ENCODE data around the gene MSH5. TPM values are rescaled to one million over a fixed set of nuclear protein-coding genes. Genes with fewer than 3 reads are reported as not detected.

Gene MSH5
- total RNA-seq, 1 donor from 2014 or later: 1.8 TPM

DNA sequence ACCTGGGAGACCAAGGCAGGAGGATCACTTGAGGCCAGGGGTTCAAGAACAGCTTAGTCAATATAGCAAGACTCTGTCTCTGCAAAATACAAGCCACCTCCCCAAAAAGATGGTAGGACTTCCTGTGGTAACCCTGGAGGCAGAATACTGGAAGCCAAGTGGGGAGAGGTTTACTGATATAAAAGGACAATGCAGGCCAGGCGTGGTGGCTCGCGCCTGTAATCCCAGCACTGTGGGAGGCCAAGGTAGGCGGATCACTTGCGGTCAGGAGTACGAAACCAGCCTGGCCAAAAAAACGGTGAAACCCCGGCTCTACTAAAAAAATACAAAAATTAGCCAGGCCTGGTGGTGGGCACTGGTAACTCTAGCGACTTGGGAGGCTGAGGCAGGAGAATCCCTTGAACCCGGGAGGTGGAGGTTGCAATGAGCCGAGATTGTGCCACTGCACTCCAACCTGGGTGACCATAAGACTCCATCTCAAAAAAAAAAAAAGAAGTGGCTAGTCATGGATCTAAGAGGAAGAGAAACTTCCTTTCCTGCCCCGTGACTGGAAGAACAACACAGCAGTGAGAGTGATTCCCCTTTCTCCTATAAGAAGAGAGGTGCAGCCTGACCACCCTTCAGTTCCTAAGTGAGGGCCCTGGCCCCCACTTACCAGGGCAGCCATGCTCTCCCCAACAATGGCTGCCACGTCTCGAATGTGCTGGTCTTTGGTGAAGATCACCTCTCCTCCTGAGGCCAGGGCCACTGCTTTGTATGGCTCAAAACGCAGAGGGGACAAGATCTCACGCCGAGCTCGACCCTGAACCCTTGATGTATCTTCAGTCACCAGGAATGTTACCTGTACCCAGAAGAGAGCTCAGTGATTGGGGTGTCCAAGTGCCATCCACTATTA lies 28.8 kb downstream of the MSH5 start:
- intact Hi-C loops (cut with DNase I): no loop called here
- peak; percentile 25 for ATAC-seq (ENCODE audit: poor library complexity)
- DNase-seq: no peak

GRCh38 chr6:31769684-31770371 lies 30.0 kb downstream of the MSH5 start:
- ATAC-seq (ENCODE audit: poor library complexity): peak; percentile 67
- peak; percentile 84 for DNase-seq
- intact Hi-C loops (cut with DNase I): loop anchor here (5.0 to 10.0 kb wide), 2 partner anchors 62 to 85 kb away; partner anchors contain the start of gene LY6G5C

DNA sequence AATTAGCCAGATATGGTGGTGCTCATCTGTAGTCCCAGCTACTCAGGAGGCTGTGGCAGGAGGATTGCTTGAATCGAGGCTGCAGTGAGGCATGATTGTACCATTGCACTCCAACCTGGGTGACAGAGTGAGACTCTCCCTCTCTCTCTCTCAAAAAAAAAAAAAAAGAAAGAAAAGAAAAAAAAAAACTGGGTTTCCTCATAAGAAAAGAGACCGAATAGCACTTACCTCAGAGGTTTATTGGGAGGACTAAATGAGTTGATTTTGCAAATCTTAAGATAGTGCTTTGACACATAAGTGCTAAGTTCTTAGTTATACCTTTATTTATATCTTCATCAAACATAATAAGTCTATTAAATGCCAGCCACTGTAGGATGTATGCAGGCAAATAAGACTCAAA lies 31.1 kb downstream of the MSH5 start:
- intact Hi-C loops (cut with DNase I): loop anchor here (5.0 to 10.0 kb wide), 2 partner anchors 61 to 86 kb away; partner anchors contain the start of gene LY6G5C
- DNase-seq (no peak), ATAC-seq (ENCODE audit: poor library complexity) (no peak)

DNA sequence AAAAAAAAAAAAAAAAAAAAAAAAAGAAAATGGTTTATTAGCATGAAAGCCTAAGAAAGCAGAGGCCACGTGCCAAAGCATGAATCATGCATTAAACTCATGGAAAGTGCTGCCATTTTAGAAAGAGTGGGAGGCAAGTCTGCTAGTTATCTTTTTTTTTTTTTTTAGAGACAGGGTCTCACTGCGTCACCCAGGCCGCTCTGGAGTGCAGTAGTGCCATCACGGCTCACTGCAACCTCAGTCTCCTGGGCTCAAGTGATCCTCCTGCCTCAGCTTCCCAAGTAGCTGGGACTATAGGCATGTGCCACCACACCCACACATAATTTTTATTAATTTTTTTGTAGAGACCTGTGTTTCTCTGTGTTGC lies 32.2 kb downstream of the MSH5 start:
- ATAC-seq (ENCODE audit: poor library complexity) (no peak), DNase-seq (no peak)
- intact Hi-C loops (cut with DNase I): loop anchor here (5.0 to 10.0 kb wide), 2 partner anchors 60 to 87 kb away; partner anchors contain the start of gene LY6G5C

DNA sequence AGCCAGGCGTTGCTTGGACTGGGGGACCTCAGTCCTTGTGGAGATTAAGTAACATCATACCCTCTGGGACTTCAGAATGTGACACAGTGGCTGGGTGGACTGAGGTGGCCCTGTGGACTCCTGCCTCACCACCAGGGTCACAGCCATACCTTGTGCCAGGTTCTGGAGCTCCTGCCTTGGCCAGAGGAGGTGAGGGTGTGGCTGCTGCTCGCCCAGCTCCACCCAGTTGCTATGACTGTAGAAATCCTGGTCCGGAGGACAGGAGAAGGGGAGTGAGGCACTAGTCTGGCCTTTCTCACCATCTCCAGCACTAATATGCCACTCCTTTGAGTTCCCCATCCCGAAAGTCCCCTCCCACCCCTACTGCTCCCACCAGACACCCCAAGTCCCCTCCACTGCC lies 35.4 kb downstream of the MSH5 start:
- DNase-seq (no peak), ATAC-seq (ENCODE audit: poor library complexity) (no peak)
- intact Hi-C loops (cut with DNase I): loop anchor here (10.0 kb wide), 1 partner anchor 90 kb away; the partner anchor contains the start of gene LY6G5C

- intact Hi-C loops (cut with DNase I): loop anchor here (10.0 kb wide), 1 partner anchor 91 kb away; the partner anchor contains the start of gene LY6G5C
- ATAC-seq (ENCODE audit: poor library complexity): no peak
- no peak for DNase-seq
Measured at GRCh38 chr6:31775633-31776484, 36.1 kb downstream of the MSH5 start.

DNA sequence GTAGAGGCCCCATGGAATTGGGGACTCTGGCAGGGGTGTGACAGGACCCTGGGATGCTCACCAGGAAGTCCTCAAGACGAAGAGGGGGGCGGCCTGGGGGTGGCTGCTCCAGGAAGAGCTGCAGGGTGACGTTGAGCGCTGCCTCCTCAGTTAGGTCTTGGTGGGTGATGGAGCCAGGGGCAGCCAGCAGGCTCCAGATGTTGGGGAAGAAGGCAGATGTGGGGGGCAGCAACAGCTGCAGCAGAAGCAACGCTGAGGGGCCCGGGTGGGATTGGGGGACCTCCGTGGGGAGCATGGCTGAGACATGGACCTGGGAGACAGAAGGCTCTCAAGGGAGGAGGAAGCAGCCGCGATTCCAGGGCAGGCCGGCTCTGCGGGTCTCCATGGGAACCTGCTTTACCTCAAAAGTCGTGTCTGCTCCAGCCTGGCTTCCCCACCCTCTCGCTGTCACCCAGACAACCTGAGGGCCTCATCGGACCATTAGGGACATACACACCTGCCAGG lies 36.7 kb downstream of the MSH5 start:
- intact Hi-C loops (cut with DNase I): loop anchor here (10.0 kb wide), 1 partner anchor 92 kb away; the partner anchor contains the start of gene LY6G5C
- DNase-seq (no peak), ATAC-seq (ENCODE audit: poor library complexity) (peak; percentile 23)

DNA sequence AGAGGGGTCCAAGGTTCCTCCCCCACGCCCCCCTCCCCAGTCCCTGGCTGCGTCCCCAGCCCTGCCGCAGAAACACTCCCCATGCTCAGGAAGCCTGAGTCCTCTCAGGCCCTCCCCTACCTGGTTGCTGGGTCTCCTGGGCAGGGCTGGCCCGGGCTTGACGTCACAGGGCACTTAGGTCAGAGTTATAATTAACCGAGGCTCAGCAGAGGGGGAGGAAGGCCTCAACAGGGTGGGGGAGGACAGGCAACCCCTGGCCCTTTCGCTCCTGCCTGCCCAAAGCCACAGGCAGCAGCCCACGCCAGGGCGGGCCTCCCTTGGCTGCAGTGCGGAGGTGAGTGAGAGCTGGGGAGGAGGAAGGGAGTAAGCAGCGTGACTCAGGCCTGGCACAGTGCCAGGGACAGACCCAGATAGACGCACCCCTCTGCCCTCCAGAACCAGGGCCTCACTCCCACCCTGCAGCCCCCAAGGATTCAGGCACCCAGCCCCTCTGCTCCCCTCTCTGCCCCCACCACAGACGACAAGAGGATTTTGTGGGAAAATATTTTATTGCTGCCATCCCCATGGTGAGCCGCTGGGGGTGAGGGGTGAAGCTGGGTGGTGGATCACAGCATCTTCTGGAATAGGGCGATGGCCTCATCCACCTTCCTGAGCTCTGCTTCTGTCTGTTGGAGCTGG lies 37.3 kb downstream of the MSH5 start, which contains the start of gene VWA7:
VWA7 (minus strand) TSS at position 340 of the 678 bp plus-strand sequence. CDS start 549 bp downstream, outside the sequence.
- ATAC-seq (ENCODE audit: poor library complexity) (peak; percentile 91), DNase-seq (peak; percentile 80)
- intact Hi-C loops (cut with DNase I): loop anchor here (10.0 kb wide), 1 partner anchor 92 kb away; the partner anchor contains the start of gene LY6G5C

DNA sequence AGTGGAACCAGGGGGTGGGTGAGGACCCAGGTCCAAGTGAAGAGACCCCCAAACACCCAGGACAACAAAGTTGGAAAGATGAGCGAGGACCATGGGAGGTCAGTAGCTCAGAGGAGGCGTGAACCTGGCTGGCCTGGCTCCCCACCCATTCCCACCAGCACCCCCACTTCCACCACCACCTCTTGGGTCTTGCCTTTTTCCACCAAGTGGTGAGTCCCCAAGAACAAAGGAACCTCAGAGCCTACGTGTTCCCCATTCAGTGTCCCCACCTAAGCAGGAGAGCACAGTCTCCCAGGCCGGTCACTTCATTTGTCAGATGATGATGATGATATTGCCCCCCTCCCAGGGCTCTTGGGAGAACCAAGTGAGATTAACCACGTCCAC lies 37.9 kb downstream of the MSH5 start:
- ATAC-seq (ENCODE audit: poor library complexity) (no peak), DNase-seq (no peak)
- intact Hi-C loops (cut with DNase I): loop anchor here (10.0 kb wide), 1 partner anchor 93 kb away; the partner anchor contains the start of gene LY6G5C

DNA sequence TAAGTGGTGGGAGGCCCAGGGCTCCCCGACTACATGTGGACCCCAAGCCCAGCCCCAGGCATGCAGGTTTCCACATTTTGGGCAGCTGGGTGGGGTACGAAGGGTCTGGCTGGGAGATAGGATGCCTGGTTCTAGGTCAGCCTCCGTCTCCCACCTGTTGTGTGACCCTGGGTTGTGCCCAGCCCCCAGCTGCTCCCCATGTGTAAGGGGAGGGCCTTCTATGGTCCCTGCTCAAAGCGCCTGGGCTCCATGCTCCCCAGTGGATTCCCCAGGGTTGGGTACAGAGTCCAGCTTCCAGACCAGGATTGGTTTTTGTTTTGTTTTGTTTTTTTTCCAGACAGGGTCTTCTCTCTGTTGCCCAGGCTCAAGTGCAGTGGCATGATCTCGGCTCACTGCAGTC lies 38.4 kb downstream of the MSH5 start:
- intact Hi-C loops (cut with DNase I): loop anchor here (10.0 kb wide), 1 partner anchor 93 kb away; the partner anchor contains the start of gene LY6G5C
- no peak for DNase-seq
- no peak for ATAC-seq (ENCODE audit: poor library complexity)

GRCh38 chr6:31778999-31779885 lies 39.4 kb downstream of the MSH5 start:
- no peak for DNase-seq
- intact Hi-C loops (cut with DNase I): loop anchor here (10.0 kb wide), 1 partner anchor 94 kb away; the partner anchor contains the start of gene LY6G5C
- ATAC-seq (ENCODE audit: poor library complexity): no peak

DNA sequence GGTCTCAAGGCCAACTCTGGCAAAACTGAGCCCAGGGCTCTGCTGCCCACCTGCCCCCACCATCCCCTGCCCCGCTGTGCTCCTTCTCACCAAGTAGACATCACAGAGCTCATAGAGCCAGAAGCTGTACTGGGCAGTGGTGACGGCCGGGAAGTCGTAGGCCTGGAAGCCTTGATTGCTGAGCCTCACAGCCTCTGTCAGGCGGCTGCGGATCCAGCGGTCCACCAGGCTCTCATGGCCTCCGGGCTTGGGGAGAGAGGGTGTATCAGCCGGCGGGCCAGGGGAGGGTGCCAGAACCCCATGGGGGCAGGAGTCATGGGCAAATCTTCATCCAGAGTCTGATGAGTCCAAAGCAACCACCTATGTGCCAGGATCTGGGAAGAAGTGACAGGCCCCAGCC lies 40.1 kb downstream of the MSH5 start:
- DNase-seq: no peak
- no peak for ATAC-seq (ENCODE audit: poor library complexity)
- intact Hi-C loops (cut with DNase I): loop anchor here (10.0 kb wide), 1 partner anchor 95 kb away; the partner anchor contains the start of gene LY6G5C

DNA sequence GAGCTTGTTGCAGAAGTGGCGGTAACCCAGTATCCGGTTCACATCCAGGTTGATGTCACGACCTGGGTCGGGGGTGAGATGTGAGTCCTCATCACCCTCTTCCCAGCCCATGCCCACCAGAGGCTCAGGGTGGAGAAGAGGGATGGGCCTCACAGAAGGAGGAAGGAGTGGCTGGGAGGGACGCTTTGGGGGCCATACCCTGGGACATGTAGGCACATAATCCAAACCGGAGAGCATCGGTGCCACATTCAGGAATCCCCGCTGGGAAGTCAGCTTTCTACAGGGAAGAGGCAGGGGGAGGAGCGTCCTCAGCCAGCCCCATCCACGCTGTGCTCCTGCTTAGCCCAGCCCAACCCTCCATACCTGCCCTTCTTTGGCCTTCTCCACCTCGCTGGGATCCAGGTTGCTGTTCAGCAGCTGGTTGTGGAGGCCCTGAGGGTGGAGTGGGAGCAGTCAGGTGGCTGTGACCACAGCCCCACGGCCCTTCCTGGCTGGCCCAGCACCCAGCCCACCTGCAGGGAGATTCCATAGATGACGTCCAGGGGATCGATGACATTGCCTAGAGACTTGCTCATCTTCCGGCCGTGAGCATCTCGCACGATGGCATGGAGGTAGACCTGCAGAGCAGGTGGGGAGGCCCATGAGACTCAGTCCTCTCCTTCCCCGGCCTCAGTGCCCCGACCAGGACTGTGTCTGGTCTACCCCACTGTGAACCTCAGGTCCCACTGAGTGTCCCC lies 40.9 kb downstream of the MSH5 start:
- ATAC-seq (ENCODE audit: poor library complexity) (no peak), DNase-seq (no peak)
- intact Hi-C loops (cut with DNase I): no loop called here

- no peak for DNase-seq
Measured at GRCh38 chr6:31781244-31782125, 41.7 kb downstream of the MSH5 start.

More at GRCh38 chr6:31781244-31782125, 41.7 kb downstream of the MSH5 start:
- intact Hi-C loops (cut with DNase I): no loop called here
- no peak for ATAC-seq (ENCODE audit: poor library complexity)

Measured in Right ventricle myocardium superior (tissue), 1 donor.